Measurements from ENCODE around the gene HSD17B7.

DNA sequence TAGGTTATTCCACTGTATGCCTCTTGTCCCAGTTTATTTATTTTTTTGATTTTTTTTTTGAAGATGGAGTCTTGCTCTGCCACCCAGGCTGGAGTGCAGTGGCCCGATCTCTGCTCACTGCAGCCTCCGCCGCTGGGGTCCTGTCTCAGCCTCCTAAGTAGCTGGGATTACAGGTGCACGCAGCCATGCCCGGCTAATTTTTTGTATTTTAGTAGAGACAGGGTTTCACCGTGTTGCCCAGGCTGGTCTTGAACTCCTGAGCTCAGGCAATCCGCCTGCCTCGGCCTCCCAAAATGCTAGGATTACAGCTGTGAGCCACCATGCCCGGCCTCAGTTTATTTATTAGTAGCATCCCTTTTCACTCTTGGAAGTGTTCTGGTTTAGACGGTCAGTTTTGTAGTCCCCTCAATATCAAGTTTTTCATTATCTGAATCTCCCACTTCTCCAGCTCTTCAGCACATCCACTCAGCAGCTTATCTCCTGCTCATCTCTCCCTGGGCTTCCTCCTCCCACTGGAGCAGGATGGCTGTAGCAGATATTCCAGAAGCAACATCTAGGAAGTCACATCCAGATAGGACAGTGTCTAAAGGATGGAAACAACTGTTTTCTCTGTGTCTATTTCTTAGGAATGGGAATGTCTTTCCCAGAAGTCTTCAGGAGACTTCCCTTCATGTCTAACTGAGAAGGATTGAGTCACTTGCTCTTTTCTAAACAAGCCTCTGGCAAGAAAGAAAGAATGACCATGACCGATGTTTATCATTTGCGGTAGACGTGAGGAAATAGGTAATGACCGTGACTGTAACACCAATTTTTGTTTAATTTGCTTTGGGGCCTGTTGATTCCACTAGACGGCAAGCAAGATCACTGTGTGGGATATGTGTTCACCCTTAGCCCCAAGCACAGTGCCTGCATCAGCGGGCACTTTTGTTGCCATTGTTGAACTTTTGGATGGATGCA is 56.0 kb downstream of the HSD17B7 start:
- TF ChIP-seq, protein P1, sequence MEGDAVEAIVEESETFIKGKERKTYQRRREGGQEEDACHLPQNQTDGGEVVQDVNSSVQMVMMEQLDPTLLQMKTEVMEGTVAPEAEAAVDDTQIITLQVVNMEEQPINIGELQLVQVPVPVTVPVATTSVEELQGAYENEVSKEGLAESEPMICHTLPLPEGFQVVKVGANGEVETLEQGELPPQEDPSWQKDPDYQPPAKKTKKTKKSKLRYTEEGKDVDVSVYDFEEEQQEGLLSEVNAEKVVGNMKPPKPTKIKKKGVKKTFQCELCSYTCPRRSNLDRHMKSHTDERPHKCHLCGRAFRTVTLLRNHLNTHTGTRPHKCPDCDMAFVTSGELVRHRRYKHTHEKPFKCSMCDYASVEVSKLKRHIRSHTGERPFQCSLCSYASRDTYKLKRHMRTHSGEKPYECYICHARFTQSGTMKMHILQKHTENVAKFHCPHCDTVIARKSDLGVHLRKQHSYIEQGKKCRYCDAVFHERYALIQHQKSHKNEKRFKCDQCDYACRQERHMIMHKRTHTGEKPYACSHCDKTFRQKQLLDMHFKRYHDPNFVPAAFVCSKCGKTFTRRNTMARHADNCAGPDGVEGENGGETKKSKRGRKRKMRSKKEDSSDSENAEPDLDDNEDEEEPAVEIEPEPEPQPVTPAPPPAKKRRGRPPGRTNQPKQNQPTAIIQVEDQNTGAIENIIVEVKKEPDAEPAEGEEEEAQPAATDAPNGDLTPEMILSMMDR (IDR thresholded peaks at IDR 0.05), result no peak
- TF ChIP-seq POLR2A (IDR thresholded peaks at IDR 0.05), result no peak
